ENCODE results near the gene CAMKK2.
"Not testable (repeated sequence)": the region's sequence is repeated elsewhere in the genome, so short reads cannot be mapped to it uniquely, and the experiment has no call there.

Gene CAMKK2

DNA sequence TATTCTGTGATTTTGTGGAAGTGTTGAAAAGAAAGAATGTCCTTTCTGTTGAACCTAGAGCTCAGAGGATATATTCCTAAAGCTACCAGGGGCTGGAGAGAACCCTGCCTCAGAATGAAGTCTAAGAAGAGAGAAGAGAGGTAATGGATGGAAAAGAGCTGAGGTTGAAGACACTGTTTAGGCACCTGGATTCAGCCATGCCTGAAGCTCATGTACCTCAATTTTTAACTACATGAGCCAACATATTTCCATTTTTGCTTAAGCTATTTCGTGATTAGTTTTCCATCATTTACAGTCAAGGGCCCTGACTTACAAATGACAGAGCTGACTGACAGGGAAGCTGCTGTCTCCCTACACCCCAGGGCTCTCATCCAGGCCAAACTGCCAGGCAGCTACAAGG is 10.7 kb downstream of the CAMKK2 start:
- no peaks in the 10 kb centered on the region for H3K27me3 ChIP-seq (ENCODE audit: low read depth, low read length)
- peaks cover 2% of the 10 kb centered on the region for H3K36me3 ChIP-seq (replicated peaks; ENCODE audit: low read depth, low read length)
- no peak overlapping the region for H2AFZ ChIP-seq (ENCODE audit: low read depth, low read length)
- TF ChIP-seq EZH2phosphoT487 (IDR thresholded peaks at IDR 0.05; ENCODE audit: low read depth) (no peak), CTCF (IDR thresholded peaks at IDR 0.05; ENCODE audit: low read depth, low read length) (no peak)
- no peak overlapping the region for H3K4me2 ChIP-seq (ENCODE audit: low read length)
- H4K20me1 ChIP-seq (ENCODE audit: insufficient read depth, low read length): no peaks in the 10 kb centered on the region
- no peak overlapping the region for H3K27ac ChIP-seq (ENCODE audit: low read length)
- peaks cover 23% of the 10 kb centered on the region for H3K79me2 ChIP-seq (ENCODE audit: low read length)
- no peak overlapping the region for H3K4me3 ChIP-seq (ENCODE audit: low read length)
- no peak overlapping the region for H3K9ac ChIP-seq (ENCODE audit: low read length)
- H3K9me3 ChIP-seq (ENCODE audit: insufficient read depth, low read length): no peaks in the 10 kb centered on the region
- no peaks in the 10 kb centered on the region for H3K4me1 ChIP-seq (ENCODE audit: low read length)

DNA sequence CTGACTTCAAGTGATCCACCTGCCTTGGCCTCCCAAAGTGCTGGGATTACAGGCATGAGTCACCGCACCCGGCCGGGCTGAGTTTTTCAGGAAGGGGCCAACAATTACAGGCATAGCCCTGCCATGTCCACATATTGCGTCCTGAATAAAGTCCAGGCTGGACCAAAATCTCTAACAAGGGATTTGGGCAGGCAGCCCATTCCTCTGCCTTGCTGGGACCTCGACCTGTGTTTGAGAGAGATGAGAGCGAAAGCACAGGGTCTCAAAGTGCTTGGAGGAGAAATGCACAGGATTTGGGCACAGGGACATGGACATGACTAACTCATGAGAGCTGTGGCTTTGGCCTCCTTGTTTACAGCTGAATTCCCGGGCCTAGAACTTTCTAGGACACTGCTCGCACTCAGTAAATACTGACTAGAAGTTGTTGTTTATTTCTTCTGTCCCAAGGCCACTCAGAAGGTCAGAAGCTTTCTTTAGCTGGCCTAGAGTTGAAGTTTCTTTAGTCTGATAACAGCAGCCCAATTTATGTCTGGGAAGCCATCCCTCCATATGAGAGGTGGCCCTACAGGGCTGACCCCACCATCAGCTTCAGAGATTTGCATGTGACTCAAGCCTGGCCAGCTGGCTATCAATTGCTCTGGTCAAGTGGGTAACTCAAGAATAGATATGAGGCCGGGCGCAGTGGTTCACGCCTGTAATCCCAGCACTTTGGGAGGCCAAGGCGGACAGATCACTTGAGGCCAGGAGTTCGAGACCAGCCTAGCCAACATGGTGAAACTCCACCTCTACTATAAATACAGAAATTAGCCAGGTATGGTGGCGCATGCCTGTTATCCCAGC is 11.7 kb downstream of the CAMKK2 start:
- Histone ChIP-seq H3K27ac (ENCODE audit: low read length) (no peak overlapping the region), H2AFZ (ENCODE audit: low read depth, low read length) (no peak overlapping the region), H3K9ac (ENCODE audit: low read length) (no peak overlapping the region), H3K36me3 (replicated peaks; ENCODE audit: low read depth, low read length) (no peaks in the 10 kb centered on the region), H3K4me1 (ENCODE audit: low read length) (no peaks in the 10 kb centered on the region), H4K20me1 (ENCODE audit: insufficient read depth, low read length) (no peaks in the 10 kb centered on the region), H3K9me3 (ENCODE audit: insufficient read depth, low read length) (no peaks in the 10 kb centered on the region), H3K27me3 (ENCODE audit: low read depth, low read length) (no peaks in the 10 kb centered on the region), H3K4me3 (ENCODE audit: low read length) (no peak overlapping the region), H3K79me2 (ENCODE audit: low read length) (peaks cover 16% of the 10 kb centered on the region), H3K4me2 (ENCODE audit: low read length) (no peak overlapping the region)
- TF ChIP-seq CTCF (IDR thresholded peaks at IDR 0.05; ENCODE audit: low read depth, low read length) (no peak), EZH2phosphoT487 (IDR thresholded peaks at IDR 0.05; ENCODE audit: low read depth) (no peak)

DNA sequence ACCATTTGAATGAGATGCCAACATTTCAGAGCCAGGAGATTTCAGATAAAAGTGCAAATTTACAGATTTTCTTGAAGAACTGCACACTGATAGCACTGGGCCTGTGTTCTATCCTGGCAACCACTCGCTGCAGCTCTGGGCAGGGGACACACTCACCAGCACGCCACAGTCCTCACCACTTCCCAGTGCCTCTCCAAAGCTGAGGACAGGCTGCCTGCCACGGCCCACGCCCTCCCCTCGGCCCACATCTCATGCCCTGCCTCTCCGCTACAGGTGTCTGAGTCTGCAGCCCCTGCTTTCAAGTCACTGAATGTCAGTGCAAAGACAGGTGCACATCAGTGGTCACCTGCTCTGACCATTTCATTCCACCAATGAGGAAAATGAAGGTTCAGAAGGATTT is 12.7 kb downstream of the CAMKK2 start:
- Histone ChIP-seq H3K27ac (ENCODE audit: low read length) (no peak overlapping the region), H3K4me1 (ENCODE audit: low read length) (no peaks in the 10 kb centered on the region), H4K20me1 (ENCODE audit: insufficient read depth, low read length) (no peaks in the 10 kb centered on the region), H3K4me2 (ENCODE audit: low read length) (no peak overlapping the region), H2AFZ (ENCODE audit: low read depth, low read length) (no peak overlapping the region), H3K27me3 (ENCODE audit: low read depth, low read length) (no peaks in the 10 kb centered on the region), H3K79me2 (ENCODE audit: low read length) (peaks cover 16% of the 10 kb centered on the region), H3K4me3 (ENCODE audit: low read length) (no peak overlapping the region), H3K9ac (ENCODE audit: low read length) (no peak overlapping the region), H3K36me3 (replicated peaks; ENCODE audit: low read depth, low read length) (no peaks in the 10 kb centered on the region), H3K9me3 (ENCODE audit: insufficient read depth, low read length) (no peaks in the 10 kb centered on the region)
- no peak for TF ChIP-seq CTCF (IDR thresholded peaks at IDR 0.05; ENCODE audit: low read depth, low read length)
- TF ChIP-seq EZH2phosphoT487 (IDR thresholded peaks at IDR 0.05; ENCODE audit: low read depth): no peak

- TF ChIP-seq CTCF (IDR thresholded peaks at IDR 0.05; ENCODE audit: low read depth, low read length) (no peak), EZH2phosphoT487 (IDR thresholded peaks at IDR 0.05; ENCODE audit: low read depth) (no peak)
- no peaks in the 10 kb centered on the region for H3K4me1 ChIP-seq (ENCODE audit: low read length)
- H3K27ac ChIP-seq (ENCODE audit: low read length): no peak overlapping the region
- H3K4me3 ChIP-seq (ENCODE audit: low read length): no peak overlapping the region
- H3K9me3 ChIP-seq (ENCODE audit: insufficient read depth, low read length): no peaks in the 10 kb centered on the region
- H4K20me1 ChIP-seq (ENCODE audit: insufficient read depth, low read length): no peaks in the 10 kb centered on the region
- H3K9ac ChIP-seq (ENCODE audit: low read length): no peak overlapping the region
- no peak overlapping the region for H2AFZ ChIP-seq (ENCODE audit: low read depth, low read length)
- H3K36me3 ChIP-seq (replicated peaks; ENCODE audit: low read depth, low read length): no peaks in the 10 kb centered on the region
- H3K4me2 ChIP-seq (ENCODE audit: low read length): no peak overlapping the region
- H3K79me2 ChIP-seq (ENCODE audit: low read length): peaks cover 16% of the 10 kb centered on the region
- no peaks in the 10 kb centered on the region for H3K27me3 ChIP-seq (ENCODE audit: low read depth, low read length)
Measured at GRCh38 chr12:121283388-121283787, 13.1 kb downstream of the CAMKK2 start.

DNA sequence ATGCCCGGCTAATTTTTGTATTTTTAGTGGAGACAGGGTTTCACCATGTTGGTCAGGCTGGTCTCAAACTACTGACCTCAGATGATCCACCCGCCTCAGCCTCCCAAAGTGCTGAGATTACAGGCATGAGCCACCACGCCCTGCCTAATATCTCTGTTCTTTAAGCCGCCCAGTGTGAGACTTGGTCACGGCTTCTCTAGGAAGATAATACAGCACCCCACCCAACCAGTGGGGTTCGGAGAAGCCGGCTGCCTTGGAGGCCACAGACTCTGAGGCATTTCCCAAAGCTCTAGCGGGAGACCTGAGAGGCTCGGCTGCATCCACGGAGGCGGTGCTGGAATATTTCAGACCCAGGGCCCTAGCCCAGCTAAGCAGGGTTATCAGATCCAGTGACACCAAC is 13.6 kb downstream of the CAMKK2 start:
- peaks cover 16% of the 10 kb centered on the region for H3K79me2 ChIP-seq (ENCODE audit: low read length)
- not testable (repeated sequence) for H3K4me1 ChIP-seq (ENCODE audit: low read length); H3K9me3 ChIP-seq (ENCODE audit: insufficient read depth, low read length); H3K27ac ChIP-seq (ENCODE audit: low read length); H2AFZ ChIP-seq (ENCODE audit: low read depth, low read length); H4K20me1 ChIP-seq (ENCODE audit: insufficient read depth, low read length); H3K36me3 ChIP-seq (replicated peaks; ENCODE audit: low read depth, low read length); H3K4me3 ChIP-seq (ENCODE audit: low read length); H3K27me3 ChIP-seq (ENCODE audit: low read depth, low read length); H3K4me2 ChIP-seq (ENCODE audit: low read length); H3K9ac ChIP-seq (ENCODE audit: low read length)

Data from OCI-LY3 (cell line).